Uterus (tissue), 4 donors: Measurements from ENCODE around the gene C1orf210. TPM values are rescaled to one million over a fixed set of nuclear protein-coding genes. Genes with fewer than 3 reads are reported as not detected.

ENCODE experiments used
- DNase-seq, 2 donors: peaks; one replicate each; pipeline ENCODE4 v3.0.0-alpha.2; 2019 to 2020
- H3K27ac ChIP-seq, 2 donors: fragments of 200-600 bp; sonication (generic); 1 replicate in 1 of 2; 2 replicates in 1 of 2; pipeline ENCODE4 v1.5.1; 2016 to 2018
- H3K27me3 ChIP-seq, 2 donors: fragments of 200-600 bp; sonication (generic); one replicate each; pipeline ENCODE4 v1.5.1; 2018 to 2019; ENCODE audit warnings: control low read depth in 1 of 2
- H3K36me3 ChIP-seq, 2 donors: fragments of 200-600 bp; sonication (generic); one replicate each; pipeline ENCODE4 v1.5.1; 2019; ENCODE audit warnings: control low read depth in 1 of 2
- H3K4me1 ChIP-seq, 2 donors: fragments of 200-600 bp; sonication (generic); one replicate each; pipeline ENCODE4 v1.5.1; 2018 to 2019; ENCODE audit warnings: control low read depth in 1 of 2
- H3K4me3 ChIP-seq, 2 donors: fragments of 200-600 bp; sonication (generic); 1 replicate in 1 of 2; 2 replicates in 1 of 2; pipeline ENCODE4 v1.5.1; 2018 to 2019; ENCODE audit warnings: mild to moderate bottlenecking in 1 of 2
- H3K9me3 ChIP-seq, 2 donors: fragments of 200-600 bp; sonication (generic); one replicate each; pipeline ENCODE4 v1.5.1; 2019; ENCODE audit warnings: control low read depth in 1 of 2
- CTCF ChIP-seq, 4 experiments: fragments of 200-600 bp in 2 of 4; fragments of 450-650 bp in 2 of 4; sonication (generic) in 2 of 4; IDR thresholded peaks; one replicate each; pipeline ENCODE4 v1.5.1; 2016 to 2019; ENCODE audit warnings: antibody characterized with exemption in 4 of 4, mild to moderate bottlenecking in 2 of 4, moderate library complexity in 1 of 4
- POLR2A ChIP-seq, 2 donors: fragments of 450-650 bp; IDR thresholded peaks; one replicate each; pipeline ENCODE4 v1.6.1; 2016; ENCODE audit warnings: antibody characterized with exemption in 2 of 2, mild to moderate bottlenecking in 1 of 2, moderate library complexity in 1 of 2
- intact Hi-C: fragments of 100-400 bp; cut with DNase I; formaldehyde crosslinking; loops from one replicate; pipeline ENCODE4 v1.15.1; 2023; ENCODE audit warnings: low total_unique reads
- total RNA-seq, 4 donors: library from RNA; depleted of rRNA in 3 of 4; stranded (reverse); fragments of >200 nt in 3 of 4; gene quantifications; one replicate each; pipeline versions ENCODE4 v1.1.0 to v1.2.4, GENCODE V29; 2014 to 2023
- donor health status: DM: yes; HTN: yes; CAD: no.

Gene C1orf210
- total RNA-seq, 4 donors from 2014 or later: 0.62 TPM; not detected in 3

- Histone ChIP-seq H3K27me3 (no peaks in the 10 kb centered on the region), H3K4me3 (no peak overlapping the region), H3K36me3 (no peaks in the 10 kb centered on the region), H3K4me1 (no peaks in the 10 kb centered on the region), H3K27ac (no peak overlapping the region), H3K9me3 (no peaks in the 10 kb centered on the region)
- no peak for DNase-seq
- intact Hi-C loops: no loop called here
- TF ChIP-seq CTCF (IDR thresholded peaks at IDR 0.05): no peak
- TF ChIP-seq POLR2A (IDR thresholded peaks at IDR 0.05): no peak
These were observed 27.0 kb downstream of the C1orf210 start for GRCh38 chr1:43258370-43258769.

- intact Hi-C loops: no loop called here
- no peaks in the 10 kb centered on the region for H3K9me3 ChIP-seq
- no peaks in the 10 kb centered on the region for H3K4me1 ChIP-seq
- no peaks in the 10 kb centered on the region for H3K36me3 ChIP-seq
- TF ChIP-seq CTCF (IDR thresholded peaks at IDR 0.05) (no peak), POLR2A (IDR thresholded peaks at IDR 0.05) (no peak)
- H3K27me3 ChIP-seq: no peaks in the 10 kb centered on the region
- H3K27ac ChIP-seq: no peak overlapping the region
- H3K4me3 ChIP-seq: no peak overlapping the region
- no peak for DNase-seq
These were observed 28.5 kb downstream of the C1orf210 start for GRCh38 chr1:43256675-43257570.

GRCh38 chr1:43255438-43256210 is 29.8 kb downstream of the C1orf210 start:
- no peak for DNase-seq
- no peak overlapping the region for H3K4me3 ChIP-seq
- intact Hi-C loops: no loop called here
- no peaks in the 10 kb centered on the region for H3K9me3 ChIP-seq
- H3K4me1 ChIP-seq: no peaks in the 10 kb centered on the region
- no peak overlapping the region for H3K27ac ChIP-seq
- no peaks in the 10 kb centered on the region for H3K27me3 ChIP-seq
- TF ChIP-seq POLR2A (IDR thresholded peaks at IDR 0.05): no peak
- no peak for TF ChIP-seq CTCF (IDR thresholded peaks at IDR 0.05)
- H3K36me3 ChIP-seq: no peaks in the 10 kb centered on the region

- Histone ChIP-seq H3K4me3 (no peak overlapping the region), H3K27ac (no peak overlapping the region), H3K4me1 (no peaks in the 10 kb centered on the region), H3K36me3 (no peaks in the 10 kb centered on the region), H3K27me3 (no peaks in the 10 kb centered on the region), H3K9me3 (no peaks in the 10 kb centered on the region)
- TF ChIP-seq POLR2A (IDR thresholded peaks at IDR 0.05): no peak
- TF ChIP-seq CTCF (IDR thresholded peaks at IDR 0.05): no peak
- no peak for DNase-seq
- intact Hi-C loops: no loop called here
These were observed 31.5 kb downstream of the C1orf210 start for GRCh38 chr1:43253876-43254275.

GRCh38 chr1:43253173-43253572 is 32.2 kb downstream of the C1orf210 start:
- Histone ChIP-seq H3K36me3 (no peaks in the 10 kb centered on the region), H3K27ac (no peak overlapping the region), H3K4me1 (no peaks in the 10 kb centered on the region), H3K4me3 (no peak overlapping the region), H3K27me3 (no peaks in the 10 kb centered on the region), H3K9me3 (no peaks in the 10 kb centered on the region)
- DNase-seq: no peak
- intact Hi-C loops: no loop called here
- TF ChIP-seq CTCF (IDR thresholded peaks at IDR 0.05): no peak
- no peak for TF ChIP-seq POLR2A (IDR thresholded peaks at IDR 0.05)
